Suprapubic skin (tissue), 4 donors: ENCODE results near the gene KRT85. TPM values are rescaled to one million over a fixed set of nuclear protein-coding genes. Genes with fewer than 3 reads are reported as not detected.

Experiments
- DNase-seq, 2 donors: peaks; one replicate each; pipeline ENCODE4 v3.0.0-alpha.2; 2019; ENCODE audit warnings: low spot score in 2 of 2
- H3K27ac ChIP-seq: fragments of 200-600 bp; sonication (generic); one replicate; pipeline ENCODE4 v1.5.1; 2019
- H3K27me3 ChIP-seq: fragments of 200-600 bp; sonication (generic); one replicate; pipeline ENCODE4 v1.5.1; 2019
- H3K36me3 ChIP-seq: fragments of 200-600 bp; sonication (generic); one replicate; pipeline ENCODE4 v1.5.1; 2019
- H3K4me1 ChIP-seq: fragments of 200-600 bp; sonication (generic); one replicate; pipeline ENCODE4 v1.5.1; 2019
- H3K4me3 ChIP-seq: fragments of 200-600 bp; sonication (generic); one replicate; pipeline ENCODE4 v1.5.1; 2019; ENCODE audit warnings: mild to moderate bottlenecking
- H3K9me3 ChIP-seq: fragments of 200-600 bp; sonication (generic); one replicate; pipeline ENCODE4 v1.5.1; 2019
- CTCF ChIP-seq, 2 donors: fragments of 200-600 bp in 1 of 2; fragments of 450-650 bp in 1 of 2; sonication (generic) in 1 of 2; IDR thresholded peaks; one replicate each; pipeline ENCODE4 v1.5.1; 2016 to 2019; ENCODE audit warnings: antibody characterized with exemption in 2 of 2, mild to moderate bottlenecking in 1 of 2, moderate library complexity in 1 of 2
- EP300 ChIP-seq: sonication (generic); formaldehyde crosslinking; IDR thresholded peaks from one replicate; pipeline ENCODE4 v1.6.1; 2017; ENCODE audit warnings: antibody characterized with exemption
- POLR2A ChIP-seq, 2 donors: fragments of 450-650 bp; IDR thresholded peaks; one replicate each; pipeline ENCODE4 v1.6.1; 2017; ENCODE audit warnings: antibody characterized with exemption in 2 of 2, mild to moderate bottlenecking in 2 of 2, moderate library complexity in 2 of 2
- POLR2AphosphoS5 ChIP-seq, 3 donors: sonication (generic); formaldehyde crosslinking; IDR thresholded peaks; one replicate each; pipeline ENCODE4 v1.6.1; 2017; ENCODE audit warnings: antibody characterized with exemption in 3 of 3
- WGBS: methylation state at CpG from one replicate; pipeline ENCODE4 v1.1.5; 2018; 5-methylcytosine and 5-hydroxymethylcytosine counted together
- total RNA-seq, 4 donors: library from RNA; depleted of rRNA; stranded (reverse); fragments of >200 nt; gene quantifications; one replicate each; pipeline ENCODE4 v1.1.0, GENCODE V29; 2016

KRT85 gene
- total RNA-seq, 4 donors from 2014 or later = 4.2 to 766 (median 96.1) TPM

GRCh38 chr12:52380271-52380694 lies 13.0 kb upstream of the KRT85 start:
- no peaks in the 10 kb centered on the region for H3K4me1 ChIP-seq
- DNase-seq = no peak
- H3K27me3 ChIP-seq = peaks cover 10% of the 10 kb centered on the region
- 25% methylated on average over 8 of the region's 15 CpGs for WGBS
- H3K27ac ChIP-seq = no peak overlapping the region
- H3K4me3 ChIP-seq = no peak overlapping the region
- TF ChIP-seq POLR2AphosphoS5 (IDR thresholded peaks at IDR 0.05) (no peak), CTCF (IDR thresholded peaks at IDR 0.05) (peak in 1 of 2 donors; percentile 51), POLR2A (IDR thresholded peaks at IDR 0.05) (no peak), EP300 (no peak)
- no peaks in the 10 kb centered on the region for H3K36me3 ChIP-seq
- no peaks in the 10 kb centered on the region for H3K9me3 ChIP-seq

DNA sequence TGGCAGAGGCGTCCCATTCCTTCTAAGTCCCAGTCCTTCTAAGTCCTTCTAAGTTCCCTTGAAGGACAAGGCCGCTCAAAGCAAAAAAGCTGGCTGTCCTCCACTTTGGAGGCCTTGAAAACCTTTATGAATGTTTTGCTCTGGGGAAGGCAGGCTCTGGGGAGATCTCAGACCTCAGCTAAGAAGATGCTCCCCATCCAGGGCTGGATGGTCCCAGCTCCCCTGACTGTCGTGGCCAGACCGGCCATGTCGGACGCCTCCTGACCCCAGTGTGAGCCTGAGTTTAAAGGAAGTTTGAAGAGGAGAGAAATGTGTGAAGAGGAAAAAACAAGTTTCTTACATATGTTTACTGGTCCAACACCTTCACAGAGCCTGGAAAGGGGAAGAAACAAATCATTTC lies 12.3 kb upstream of the KRT85 start:
- Histone ChIP-seq H3K27ac (no peak overlapping the region), H3K4me3 (no peak overlapping the region), H3K27me3 (peaks cover 6% of the 10 kb centered on the region), H3K4me1 (no peaks in the 10 kb centered on the region), H3K9me3 (no peaks in the 10 kb centered on the region), H3K36me3 (no peaks in the 10 kb centered on the region)
- no peak for DNase-seq
- no peak for TF ChIP-seq POLR2AphosphoS5 (IDR thresholded peaks at IDR 0.05)
- no peak for TF ChIP-seq POLR2A (IDR thresholded peaks at IDR 0.05)
- TF ChIP-seq EP300 = no peak
- WGBS = 92% methylated on average over 6 of the region's 6 CpGs

GRCh38 chr12:52378091-52378490 lies 10.8 kb upstream of the KRT85 start:
- peak in 1 of 2 donors; percentile 56 for DNase-seq
- H3K27ac ChIP-seq = no peak overlapping the region
- no peaks in the 10 kb centered on the region for H3K9me3 ChIP-seq
- H3K4me3 ChIP-seq = no peak overlapping the region
- no peaks in the 10 kb centered on the region for H3K36me3 ChIP-seq
- TF ChIP-seq EP300 (no peak), POLR2A (IDR thresholded peaks at IDR 0.05) (no peak), CTCF (IDR thresholded peaks at IDR 0.05) (no peak), POLR2AphosphoS5 (IDR thresholded peaks at IDR 0.05) (no peak)
- peaks cover 6% of the 10 kb centered on the region for H3K27me3 ChIP-seq
- no peaks in the 10 kb centered on the region for H3K4me1 ChIP-seq
- WGBS = 81% methylated on average over 16 of the region's 19 CpGs

DNA sequence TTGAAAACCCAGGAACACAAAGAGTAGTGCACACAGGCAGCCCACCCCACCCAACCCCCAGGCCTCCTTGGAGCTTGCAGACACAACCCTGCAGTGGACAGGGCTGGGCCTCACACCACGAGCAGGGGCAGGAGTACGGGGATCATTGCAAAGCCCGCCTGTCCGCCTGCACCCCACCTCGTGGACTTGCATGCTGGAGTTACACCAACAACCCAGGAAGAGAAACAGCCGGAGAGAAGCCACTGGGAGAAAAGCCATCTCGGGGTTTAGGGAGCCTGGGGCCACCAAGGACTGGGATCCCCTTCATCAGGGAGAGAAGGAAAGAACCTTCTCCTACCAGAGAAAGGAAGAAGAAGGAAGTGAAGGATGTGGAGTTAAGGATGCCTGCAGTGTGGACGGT lies 10.0 kb upstream of the KRT85 start:
- Histone ChIP-seq H3K4me3 (no peak overlapping the region), H3K4me1 (peaks cover 2% of the 10 kb centered on the region), H3K9me3 (no peaks in the 10 kb centered on the region), H3K27me3 (peaks cover 6% of the 10 kb centered on the region), H3K36me3 (no peaks in the 10 kb centered on the region), H3K27ac (no peak overlapping the region)
- 88% methylated on average over 3 of the region's 8 CpGs for WGBS
- no peak for TF ChIP-seq CTCF (IDR thresholded peaks at IDR 0.05)
- TF ChIP-seq POLR2AphosphoS5 (IDR thresholded peaks at IDR 0.05) = no peak
- DNase-seq = peak in 1 of 2 donors; percentile 52

DNA sequence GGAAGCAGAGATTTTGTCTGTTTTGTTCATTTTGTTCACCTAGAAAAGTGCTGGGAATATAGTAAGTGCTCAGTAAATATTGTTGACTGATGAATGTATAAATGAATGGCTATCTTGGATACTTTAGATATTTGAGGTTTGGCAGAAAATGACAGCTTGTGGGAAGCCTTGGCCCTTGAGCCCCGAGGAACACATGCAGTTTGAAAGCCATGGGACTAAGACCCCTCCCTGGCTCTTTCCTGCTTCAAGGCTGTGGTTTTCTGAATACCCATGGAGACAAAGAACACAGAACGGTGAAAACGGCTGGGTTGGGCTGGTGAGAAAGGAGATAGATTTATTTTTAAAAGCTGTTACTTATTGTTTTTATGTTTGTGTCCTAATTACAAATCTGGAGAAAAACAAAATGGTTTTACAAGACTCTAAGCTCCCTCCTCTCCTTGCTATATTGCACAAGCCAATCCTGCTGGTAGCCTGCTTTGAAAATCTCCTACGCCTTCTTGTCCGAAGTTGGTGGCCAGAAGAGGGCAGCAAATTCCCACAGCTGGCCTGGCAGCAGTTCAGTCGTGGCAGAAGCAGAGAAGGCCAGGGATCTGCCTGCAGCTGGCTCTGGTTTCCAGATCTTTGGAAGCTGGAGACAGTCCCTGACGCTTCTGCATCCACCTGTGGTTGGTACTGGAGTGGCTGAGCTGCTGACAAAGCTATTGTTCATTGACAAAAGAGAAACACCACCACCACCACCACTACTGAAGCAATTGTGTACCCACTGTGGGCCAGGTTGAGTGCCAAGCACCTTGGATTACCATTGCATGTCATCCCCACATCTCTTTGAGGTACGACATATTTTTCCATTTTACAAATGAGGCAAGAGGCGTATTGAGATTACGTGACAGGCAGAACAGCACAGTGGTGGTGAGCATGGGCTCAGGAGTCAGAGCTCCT lies 5.2 kb upstream of the KRT85 start:
- 37% methylated on average over 8 of the region's 10 CpGs for WGBS
- DNase-seq = peak; percentile 90
- TF ChIP-seq POLR2A (IDR thresholded peaks at IDR 0.05) = no peak
- TF ChIP-seq CTCF (IDR thresholded peaks at IDR 0.05) = peak; percentile 63 to 80
- peak in 2 of 3 donors; percentile 30 to 41 for TF ChIP-seq POLR2AphosphoS5 (IDR thresholded peaks at IDR 0.05)
- Histone ChIP-seq H3K36me3 (no peaks in the 10 kb centered on the region), H3K27me3 (no peaks in the 10 kb centered on the region), H3K4me1 (peaks cover 14% of the 10 kb centered on the region), H3K27ac (peak overlapping the region; percentile 63), H3K4me3 (no peak overlapping the region), H3K9me3 (no peaks in the 10 kb centered on the region)
